Superior temporal gyrus (tissue), 1 donor: ENCODE measurements around the gene SLC35G6.

ENCODE experiments used
- DNase-seq: peaks from one replicate; pipeline ENCODE4 v3.0.0-alpha.2; 2016; ENCODE audit errors: extremely low spot score

SLC35G6 gene

DNA sequence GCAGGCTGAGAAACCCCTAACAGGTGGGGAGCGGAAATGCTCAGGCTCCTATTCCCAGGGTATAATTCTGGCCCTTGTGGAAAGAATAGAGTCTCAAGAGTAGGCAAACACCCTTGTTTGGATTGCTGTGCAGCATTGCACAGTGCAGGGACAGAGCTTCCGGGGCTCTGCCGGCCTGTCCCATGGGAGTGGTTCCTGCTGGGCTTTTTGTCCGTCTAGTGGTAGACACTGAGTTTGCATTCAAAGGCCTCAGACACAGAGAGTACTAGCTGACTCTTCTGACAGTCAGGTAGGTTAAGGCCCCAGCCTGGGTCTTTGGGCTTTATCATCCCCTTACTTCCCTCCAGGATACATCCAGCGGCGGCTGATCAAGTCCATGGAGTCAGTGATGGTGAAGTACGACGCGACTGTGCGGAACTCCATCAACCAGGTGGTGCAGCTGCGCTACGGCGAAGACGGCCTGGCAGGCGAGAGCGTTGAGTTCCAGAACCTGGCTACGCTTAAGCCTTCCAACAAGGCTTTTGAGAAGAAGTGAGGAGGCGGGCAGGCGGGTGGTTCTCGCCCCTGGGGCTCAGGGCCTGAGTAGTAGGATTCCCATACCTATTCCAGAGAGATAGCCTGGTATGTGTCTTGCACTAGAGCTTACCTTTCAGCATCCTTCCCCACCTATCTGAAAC is 21.1 kb downstream of the SLC35G6 start:
- no peak for DNase-seq

DNA sequence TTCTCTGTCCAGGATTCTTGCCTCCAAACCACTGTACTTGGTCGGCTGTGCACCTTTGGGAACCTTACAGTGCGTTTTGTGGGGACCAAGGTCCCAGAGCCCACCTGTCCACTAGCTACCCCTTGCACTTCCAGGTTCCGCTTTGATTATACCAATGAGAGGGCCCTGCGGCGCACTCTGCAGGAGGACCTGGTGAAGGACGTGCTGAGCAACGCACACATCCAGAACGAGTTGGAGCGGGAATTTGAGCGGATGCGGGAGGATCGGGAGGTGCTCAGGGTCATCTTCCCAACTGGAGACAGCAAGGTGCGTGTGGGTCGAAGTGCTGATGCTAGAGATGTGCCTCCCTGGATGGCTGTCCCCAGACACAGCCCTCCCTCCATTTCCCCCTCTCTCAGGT is 21.7 kb downstream of the SLC35G6 start:
- no peak for DNase-seq

DNA sequence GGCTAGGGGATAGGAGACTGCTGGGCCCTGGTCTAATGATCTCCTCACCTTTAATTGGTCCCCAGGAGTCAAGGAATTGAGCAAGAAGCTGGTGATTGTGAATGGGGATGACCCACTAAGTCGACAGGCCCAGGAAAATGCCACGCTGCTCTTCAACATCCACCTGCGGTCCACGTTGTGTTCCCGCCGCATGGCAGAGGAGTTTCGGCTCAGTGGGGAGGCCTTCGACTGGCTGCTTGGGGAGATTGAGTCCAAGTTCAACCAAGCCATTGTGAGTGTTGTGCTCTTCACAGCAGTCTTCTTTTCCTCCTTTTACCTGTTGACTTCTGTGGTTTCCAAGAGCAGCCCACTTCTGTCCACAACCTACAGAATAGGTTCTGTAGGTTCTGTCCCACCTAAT is 22.3 kb downstream of the SLC35G6 start:
- DNase-seq: no peak

DNA sequence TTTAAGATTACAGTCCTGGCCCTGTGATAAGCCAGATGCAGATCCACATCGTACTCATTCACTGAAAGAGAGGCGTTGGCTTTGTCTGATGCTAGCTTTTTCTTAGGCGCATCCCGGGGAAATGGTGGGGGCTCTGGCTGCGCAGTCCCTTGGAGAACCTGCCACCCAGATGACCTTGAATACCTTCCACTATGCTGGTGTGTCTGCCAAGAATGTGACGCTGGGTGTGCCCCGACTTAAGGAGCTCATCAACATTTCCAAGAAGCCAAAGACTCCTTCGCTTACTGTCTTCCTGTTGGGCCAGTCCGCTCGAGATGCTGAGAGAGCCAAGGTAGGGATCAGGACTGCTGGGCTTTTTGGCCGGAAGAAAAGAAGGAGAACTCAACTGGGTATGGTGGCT is 26.9 kb downstream of the SLC35G6 start:
- DNase-seq: no peak

DNA sequence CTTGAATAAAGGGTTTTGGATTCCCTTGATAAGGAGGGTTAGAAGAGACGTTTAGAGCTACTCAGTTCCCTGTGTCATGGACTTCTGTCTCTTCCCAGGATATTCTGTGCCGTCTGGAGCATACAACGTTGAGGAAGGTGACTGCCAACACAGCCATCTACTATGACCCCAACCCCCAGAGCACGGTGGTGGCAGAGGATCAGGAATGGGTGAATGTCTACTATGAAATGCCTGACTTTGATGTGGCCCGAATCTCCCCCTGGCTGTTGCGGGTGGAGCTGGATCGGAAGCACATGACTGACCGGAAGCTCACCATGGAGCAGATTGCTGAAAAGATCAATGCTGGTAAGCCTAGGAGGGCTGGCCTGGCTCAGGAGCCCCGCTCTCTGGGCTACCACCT is 27.6 kb downstream of the SLC35G6 start:
- no peak for DNase-seq

DNA sequence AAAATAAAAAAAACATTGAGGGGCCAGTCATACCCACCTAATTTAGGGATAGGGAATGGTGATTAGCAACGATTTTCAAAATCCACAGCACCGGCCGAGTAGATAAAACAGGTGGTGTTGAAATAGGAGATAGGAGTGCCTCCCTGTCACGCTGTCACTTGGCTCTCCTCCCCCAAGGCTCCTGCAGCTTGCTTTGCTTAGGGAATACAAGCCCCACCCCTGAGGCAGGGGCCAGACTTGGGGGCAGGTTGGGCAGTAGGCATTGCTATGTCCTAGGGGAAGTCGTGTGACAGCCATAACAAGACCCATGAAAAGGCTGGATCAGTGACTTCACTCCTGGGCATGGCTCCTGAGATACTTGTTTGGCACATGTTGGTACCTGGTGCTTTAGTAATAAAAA is 28.7 kb downstream of the SLC35G6 start:
- no peak for DNase-seq

DNA sequence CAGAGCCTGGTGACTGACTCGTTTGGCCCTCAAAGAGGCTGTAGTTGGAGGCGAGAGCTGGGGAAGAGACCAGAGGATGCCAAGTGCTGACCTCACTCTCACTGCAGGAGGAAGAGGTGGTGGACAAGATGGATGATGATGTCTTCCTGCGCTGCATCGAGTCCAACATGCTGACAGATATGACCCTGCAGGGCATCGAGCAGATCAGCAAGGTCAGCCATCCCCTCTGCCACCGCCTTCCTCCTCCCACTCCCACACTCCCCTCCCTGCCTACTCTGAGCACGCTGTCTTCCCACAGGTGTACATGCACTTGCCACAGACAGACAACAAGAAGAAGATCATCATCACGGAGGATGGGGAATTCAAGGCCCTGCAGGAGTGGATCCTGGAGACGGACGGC is 29.9 kb downstream of the SLC35G6 start:
- DNase-seq: no peak

DNA sequence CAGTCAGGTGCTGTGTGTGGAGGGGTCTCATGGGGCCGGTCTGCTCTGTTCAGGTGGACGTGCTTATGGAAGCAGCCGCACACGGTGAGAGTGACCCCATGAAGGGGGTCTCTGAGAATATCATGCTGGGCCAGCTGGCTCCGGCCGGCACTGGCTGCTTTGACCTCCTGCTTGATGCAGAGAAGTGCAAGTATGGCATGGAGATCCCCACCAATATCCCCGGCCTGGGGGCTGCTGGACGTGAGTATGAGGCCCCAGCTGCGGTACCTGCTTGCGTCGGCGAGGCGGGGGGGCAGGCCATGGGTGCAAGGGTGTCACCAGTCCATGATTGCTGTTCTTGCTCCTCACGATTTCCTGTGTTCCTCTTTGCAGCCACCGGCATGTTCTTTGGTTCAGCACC is 30.9 kb downstream of the SLC35G6 start:
- no peak for DNase-seq

DNA sequence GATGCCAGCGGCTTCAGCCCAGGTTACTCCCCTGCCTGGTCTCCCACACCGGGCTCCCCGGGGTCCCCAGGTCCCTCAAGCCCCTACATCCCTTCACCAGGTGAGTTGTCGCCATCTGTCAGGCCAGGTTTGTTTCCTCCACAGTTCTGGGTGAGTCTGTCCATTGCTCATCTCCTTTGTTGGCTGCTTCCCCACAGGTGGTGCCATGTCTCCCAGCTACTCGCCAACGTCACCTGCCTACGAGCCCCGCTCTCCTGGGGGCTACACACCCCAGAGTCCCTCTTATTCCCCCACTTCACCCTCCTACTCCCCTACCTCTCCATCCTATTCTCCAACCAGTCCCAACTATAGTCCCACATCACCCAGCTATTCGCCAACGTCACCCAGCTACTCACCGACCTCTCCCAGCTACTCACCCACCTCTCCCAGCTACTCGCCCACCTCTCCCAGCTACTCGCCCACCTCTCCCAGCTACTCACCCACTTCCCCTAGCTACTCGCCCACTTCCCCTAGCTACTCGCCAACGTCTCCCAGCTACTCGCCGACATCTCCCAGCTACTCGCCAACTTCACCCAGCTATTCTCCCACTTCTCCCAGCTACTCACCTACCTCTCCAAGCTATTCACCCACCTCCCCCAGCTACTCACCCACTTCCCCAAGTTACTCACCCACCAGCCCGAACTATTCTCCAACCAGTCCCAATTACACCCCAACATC is 31.7 kb downstream of the SLC35G6 start:
- no peak for DNase-seq

DNA sequence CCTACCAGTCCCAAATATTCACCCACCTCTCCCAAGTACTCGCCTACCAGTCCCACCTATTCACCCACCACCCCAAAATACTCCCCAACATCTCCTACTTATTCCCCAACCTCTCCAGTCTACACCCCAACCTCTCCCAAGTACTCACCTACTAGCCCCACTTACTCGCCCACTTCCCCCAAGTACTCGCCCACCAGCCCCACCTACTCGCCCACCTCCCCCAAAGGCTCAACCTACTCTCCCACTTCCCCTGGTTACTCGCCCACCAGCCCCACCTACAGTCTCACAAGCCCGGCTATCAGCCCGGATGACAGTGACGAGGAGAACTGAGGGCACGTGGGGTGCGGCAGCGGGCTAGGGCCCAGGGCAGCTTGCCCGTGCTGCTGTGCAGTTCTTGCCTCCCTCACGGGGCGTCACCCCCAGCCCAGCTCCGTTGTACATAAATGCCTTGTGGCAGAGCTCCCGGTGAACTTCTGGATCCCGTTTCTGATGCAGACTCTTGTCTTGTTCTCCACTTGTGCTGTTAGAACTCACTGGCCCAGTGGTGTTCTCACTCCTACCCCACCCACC is 32.7 kb downstream of the SLC35G6 start:
- DNase-seq: no peak

DNA sequence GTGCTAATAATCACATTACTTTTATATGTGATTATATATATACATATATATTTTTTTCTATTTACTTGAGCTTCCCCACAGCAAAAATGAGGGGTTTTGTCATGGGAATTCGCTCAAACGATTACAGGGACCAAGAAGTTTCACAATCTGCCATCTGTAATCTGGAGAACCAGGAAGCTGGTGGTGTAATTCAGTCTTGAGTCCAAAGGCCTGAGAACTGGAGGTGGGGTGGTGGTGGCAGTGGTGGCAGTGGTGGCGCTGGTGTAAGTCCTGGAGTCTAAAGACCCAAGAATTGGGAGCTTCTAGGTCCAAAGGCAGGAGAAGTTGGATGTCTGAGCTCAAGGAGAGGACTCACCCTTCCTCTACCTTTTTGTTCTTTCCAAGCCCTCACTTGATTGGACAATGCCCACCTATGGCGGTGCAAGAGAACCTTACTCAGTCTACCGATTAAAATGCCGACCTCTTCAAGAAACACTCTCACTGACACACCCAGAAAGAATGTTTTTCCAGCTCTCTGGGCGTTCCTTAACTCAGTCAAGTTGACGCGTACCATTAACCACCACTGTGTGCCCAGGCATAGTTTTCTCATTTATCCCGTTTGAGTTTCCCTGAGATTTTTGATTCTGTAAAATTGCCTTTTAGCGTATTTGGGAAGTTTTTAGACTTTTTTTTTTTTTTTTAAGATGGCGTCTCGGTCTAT is 34.8 kb downstream of the SLC35G6 start:
- DNase-seq: no peak

DNA sequence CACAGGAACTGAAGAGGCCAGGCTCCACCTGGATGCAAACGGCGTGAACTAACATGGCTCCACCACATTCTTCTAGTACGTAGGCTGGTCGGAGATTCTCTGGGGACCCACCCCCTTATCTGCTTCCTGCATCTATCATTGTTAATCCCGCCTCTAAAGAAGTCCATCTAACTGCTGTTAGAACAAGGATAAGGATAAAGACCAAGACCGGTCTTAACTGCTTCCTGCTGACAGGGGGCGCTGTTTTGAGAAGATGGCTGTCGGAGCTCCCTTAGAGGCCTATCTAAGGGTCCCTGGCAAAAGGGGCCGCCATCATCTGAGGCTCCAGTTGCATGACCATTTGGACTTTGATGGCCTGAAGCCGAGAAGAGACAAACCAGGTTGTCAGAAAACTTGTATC is 41.8 kb downstream of the SLC35G6 start:
- DNase-seq: no peak

DNA sequence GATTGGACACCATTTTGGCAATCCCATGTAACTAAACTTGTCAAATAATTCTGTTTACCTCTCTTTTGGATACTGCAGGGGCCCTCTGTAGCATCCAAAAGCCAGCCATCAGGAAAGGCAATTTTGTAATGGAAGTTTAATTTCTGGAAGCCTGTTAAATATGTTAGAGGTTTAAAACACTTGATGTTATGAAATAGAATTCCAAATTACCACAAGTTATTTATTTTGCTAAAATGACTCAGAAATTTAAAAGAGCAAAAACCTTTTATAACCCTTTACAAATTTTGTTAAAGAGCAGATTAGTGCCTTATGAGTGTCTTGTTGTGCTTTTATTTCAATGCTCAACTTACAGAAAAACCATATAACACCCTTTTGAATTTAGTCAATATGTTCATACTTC is 47.6 kb downstream of the SLC35G6 start:
- no peak for DNase-seq

DNA sequence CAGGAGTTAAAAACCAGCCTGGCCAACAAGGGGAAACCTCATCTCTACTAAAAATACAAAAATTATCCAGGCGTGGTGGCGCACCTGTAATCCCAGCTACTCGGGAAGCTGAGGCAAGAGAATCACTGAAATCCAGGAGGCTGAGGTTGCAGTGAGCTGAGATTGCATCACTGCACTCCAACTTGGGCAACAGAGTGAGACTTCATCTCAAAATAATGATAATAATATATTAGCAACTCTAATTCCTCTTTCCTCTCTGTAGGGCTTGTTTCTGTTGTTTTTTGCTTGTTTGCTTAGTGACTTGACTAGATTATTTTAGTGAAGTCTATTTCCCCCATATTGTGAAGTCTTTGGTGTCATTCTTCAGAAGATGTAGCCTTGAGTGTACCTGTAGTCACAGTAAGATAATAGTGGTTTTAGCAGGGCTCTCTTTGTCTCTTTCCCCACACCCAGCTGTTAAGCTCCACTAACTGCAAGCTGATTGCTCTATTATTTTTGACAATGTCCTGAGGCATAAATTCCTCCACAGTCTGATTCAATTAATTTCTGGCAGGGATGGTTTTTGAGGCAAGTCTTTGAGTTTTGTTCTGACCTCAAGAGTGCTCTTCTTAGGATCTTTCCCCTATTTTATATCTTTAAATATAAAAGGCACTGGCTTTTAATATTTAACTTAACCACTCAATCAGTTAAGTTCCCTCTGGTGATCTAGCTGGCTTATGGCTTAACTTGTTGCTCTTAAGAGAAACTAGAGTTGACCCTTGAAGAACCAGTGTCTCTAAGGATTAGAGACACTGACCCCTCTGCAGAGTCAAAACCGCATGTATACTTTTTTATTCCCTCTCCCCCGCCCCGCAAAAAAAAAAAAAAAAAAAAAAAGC is 49.0 kb downstream of the SLC35G6 start:
- DNase-seq: no peak
